NCI-H1092 (cell line): ENCODE results near the gene KIZ.
"Not testable (repeated sequence)": the region's sequence is repeated elsewhere in the genome, so short reads cannot be mapped to it uniquely, and the experiment has no call there.

Source experiments
- DNase-seq: peaks from one replicate; lab custom pipeline; 2025; lab: John Stamatoyannopoulos, UW

The KIZ gene

DNA sequence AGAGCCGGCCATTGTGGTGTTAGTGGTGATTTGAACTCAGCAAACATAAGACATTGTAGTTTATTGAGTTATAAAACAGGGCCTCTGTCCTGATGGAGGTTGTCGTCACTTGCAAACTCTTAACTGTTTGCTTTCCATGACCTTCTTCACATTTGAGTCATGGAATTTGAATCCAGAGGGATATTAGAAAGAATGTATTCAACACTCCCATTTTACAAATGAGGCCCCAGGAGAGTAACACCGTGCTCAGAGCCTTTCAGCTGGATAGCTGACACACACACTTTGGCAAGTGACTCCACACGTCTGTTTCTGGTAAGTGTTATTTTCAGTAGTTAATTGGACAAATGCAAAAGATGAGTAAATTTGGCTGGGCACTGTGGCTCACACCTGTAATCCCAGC, 104.8 kb downstream of the KIZ start:
- no peak for DNase-seq

DNA sequence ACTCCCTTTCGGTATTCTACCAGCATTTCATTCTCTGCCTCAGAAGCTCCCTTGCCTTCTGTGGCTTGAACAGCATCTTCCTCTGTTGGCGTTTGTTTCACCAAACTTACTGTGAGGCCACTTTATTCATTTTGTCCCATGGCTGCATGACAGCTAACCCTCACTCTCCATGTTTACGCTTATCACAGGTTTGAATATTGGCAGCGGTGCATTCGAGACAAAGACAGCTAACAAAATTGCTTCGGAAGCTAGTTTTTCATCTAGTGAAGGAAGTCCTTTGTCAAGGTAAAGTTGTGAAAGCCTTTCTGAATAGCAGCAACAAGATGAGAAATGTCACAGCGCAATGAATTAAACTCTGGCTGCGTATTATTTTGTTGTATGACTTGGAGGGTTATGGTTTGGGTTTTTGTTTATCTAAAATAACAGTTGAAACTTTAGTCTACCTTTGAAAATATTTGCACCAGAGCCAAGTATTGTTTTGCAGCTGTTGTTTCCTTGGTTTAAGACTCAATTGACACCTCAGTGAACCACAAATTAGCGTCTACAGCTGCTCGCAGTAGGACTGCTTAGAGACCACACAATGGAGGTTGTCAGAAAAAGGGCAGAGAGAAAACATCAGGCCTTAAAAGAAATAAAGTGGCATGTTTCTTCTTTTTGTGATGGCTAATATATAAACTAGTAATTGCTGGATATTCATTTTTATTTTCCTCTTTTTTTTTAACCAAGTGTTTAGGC, 106.8 kb downstream of the KIZ start:
- no peak for DNase-seq

DNA sequence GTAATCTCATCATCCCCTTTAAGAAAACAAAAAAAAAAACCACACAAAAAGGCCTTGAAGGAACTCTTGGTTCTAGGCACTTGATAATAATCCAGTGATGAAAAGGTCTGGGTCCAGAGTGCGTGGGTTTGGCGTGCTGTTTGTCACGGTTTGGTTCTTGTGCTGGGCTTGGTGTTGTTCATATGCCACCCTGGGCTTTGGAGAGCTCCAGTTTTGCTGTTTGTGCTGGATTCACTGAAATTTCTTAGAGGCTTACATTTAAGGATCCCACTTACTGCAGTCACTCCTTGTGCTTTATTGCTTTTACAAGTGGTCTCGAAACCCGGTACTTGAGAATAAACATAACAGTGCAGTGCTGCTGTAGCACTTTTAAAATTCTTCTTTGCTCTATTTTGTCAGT, 108.4 kb downstream of the KIZ start:
- DNase-seq = no peak

DNA sequence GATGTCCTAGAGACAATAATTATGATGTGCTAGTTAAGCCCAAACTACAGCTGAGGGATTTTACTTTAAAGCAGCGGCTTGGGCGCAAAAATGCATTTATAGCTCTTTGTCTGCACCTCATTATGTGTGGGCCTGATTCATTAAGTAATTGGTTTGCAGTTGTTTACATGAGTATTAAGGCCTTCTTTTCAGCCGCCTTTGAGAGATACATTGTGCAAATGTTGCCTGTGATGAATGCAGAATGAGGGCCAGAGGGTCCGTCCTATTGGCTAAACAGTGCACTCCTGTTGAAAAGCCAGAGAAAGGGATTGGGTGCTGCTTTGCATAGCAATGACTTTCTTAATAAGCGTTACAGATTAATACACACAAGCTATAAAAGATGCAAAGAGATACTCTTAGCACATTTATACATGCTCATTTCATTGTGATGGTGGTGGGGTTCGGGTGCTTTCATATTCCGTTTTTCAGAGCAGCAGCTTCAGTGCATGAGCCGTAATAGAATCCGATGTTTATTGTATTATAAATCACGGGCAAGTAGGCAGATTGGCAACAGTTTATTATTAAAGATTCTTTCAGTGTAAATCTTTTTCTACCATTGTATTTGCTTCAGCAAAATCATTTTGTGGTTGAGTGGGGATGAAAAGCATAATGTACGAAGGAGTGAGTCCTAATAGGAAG, 109.1 kb downstream of the KIZ start:
- DNase-seq = no peak

DNA sequence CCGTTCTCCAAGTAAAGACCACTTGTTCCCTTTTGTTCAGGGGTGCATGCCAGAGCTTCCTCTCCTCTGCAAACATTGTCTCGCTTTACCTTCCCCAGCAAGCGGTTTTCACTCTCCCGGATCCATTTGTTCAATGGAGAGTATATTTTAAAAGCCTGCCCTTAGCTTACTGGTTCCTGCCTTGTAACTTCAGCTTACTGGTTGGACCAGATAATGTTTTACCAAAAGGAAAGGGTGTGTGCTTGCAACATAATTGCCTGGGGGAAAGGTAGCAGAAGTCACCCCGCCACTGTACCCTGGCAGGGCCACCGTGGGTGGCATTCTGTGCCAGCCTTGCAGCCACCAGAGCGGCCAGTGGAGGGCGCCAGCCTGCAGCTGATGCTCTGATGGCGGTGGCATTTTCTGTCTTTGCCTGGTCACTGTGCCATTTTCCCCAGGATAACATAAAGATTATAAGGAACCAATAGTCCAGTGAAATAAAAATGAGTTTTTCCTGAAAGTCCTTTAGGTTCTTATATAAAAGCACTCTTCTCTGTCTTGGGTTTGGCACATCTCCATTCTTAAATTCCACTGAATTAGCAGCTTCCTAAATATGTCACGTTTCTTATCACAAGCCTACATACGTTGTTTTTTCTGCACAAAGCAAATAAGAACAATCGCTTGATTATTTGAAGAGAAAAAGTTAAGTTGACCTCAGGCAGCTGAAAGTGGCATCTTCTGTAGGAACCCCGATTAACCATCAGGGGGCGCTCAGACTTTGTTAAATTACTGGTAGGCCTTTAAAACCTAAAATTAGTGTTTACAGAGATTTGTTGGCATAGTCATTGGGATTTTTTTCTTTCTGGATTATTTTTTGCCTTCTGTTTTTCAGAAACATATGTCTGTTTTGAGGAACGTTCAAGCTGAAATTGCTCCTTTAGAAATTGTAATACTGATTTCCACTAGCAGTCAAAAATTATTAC, 109.9 kb downstream of the KIZ start:
- DNase-seq = peak; percentile 65

DNA sequence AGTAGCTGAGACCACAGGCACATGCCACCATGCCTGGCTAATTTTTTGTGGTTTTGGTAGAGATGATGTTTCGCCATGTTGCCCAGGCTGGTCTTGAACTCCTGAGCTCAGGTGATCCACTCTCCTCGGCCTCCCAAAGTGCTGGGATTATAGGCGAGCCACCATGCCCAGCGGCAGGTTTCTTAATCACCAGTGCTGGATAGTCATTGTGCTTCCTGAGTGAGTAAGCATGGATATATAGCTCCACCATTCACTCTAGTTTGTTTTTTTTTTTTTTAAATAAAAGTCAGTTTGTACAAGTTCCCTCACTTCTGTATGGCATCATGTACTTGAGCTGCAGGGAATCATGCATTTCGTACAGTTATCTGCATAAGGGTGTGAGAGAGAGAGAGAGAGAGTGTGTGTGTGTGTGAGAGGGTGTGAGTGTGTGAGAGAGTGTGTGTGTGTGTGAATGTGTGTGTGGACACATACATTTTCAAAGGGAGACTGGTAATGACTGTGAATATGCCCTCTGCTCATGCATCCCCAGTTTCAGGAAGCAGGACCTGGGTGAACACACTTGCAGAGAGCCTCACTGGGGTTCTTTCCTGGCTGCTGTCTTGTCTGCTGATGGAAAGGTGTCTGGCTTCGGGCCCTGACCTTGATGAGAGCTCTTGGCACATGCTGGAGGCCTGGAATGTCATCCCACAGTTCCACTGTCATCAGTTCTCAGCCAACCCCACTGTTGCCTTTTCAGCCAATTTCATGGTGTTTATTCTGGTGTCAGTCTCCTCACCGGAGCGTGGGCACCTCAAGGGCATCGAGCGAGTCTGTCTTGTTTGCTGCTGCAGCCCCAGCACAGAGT, 112.3 kb downstream of the KIZ start:
- DNase-seq = no peak

DNA sequence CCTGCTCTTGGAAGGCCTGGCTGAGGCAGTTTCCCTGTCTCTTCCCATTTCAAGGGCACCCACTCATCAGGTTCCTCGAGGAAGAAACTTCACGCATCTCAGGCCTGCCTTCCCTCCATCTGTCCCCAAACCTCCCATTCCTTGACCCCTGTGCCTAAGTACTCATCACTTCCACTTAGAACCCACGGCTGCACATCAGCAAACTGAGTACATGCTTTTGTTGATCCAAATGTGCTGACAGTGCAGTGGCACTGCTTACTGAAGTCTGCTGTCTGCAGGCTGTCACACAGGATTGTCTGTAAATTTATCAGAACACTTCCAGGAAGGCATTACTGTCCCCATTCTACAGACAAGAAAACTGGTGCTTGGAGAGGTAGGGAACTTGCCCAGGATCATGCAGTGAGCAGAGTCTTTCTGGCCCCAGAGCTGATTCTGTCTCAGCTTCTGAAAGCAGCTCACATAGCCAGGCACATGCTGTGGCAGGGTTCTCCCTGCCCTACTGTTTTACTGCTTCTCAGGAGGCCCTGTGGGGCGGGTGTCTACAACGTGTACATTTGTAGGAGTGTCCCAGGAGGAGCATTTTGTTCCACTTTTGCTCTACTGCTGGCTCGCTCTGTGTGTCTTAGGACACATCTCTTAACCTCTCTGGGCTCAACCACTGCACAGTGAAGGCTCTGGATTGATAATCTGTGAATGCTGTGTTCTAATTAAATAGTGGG, 113.1 kb downstream of the KIZ start:
- no peak for DNase-seq

DNA sequence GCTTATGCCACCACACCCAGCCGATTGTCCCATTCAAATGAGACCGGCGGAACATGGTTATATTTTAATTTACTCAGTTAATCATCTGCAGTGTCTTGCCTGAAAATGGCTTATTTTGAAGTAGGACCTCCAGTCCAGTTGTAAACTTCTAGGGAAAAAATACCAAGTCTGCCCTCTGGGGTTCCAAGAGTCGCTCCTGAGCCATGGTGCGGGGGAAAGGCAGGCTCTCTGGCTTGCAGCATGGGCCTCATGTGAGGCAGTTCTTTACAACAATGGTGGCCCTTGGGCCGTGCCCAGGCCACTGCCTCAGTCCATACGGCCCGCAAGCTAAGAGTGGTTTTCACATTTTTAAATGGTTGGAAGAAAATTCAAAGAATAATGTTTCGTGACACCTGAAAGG, 114.5 kb downstream of the KIZ start:
- DNase-seq = no peak

DNA sequence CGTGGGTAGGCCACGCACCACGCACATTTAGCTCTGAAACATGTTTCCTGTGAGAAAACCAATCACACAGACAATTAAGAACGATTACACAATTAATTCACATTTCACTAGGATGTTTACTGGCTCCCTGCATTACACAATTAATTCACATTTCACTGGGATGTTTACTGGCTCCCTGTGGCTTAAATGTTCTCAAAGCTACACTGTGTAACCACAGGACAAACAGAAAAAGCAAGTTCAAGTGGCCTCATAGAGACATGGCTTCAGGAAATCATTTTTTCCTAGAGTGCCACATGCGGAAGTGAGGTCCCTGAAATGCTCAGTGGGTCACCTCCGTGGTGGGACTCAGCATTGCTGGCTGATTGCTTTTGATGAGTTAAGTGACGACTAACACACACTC, 115.5 kb downstream of the KIZ start:
- no peak for DNase-seq

DNA sequence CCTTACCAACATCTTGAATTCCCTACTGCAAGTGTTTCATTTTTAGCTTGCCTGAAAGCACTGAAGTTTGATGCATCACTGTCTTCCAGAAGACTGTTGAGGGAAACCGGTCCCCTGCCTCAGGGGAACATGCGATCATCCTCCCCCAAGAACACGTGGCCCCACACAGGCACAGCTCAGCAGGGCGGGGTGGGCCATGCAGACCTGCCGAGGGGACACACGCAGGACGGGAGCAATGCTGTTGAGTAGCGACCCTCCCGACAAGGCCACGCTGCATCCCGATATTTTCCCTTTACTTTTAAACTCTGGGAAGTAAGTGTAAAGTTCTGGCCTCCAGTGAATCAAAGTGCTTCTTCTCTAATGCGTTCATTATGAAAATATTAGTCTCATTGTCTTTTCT, 117.9 kb downstream of the KIZ start:
- no peak for DNase-seq

DNA sequence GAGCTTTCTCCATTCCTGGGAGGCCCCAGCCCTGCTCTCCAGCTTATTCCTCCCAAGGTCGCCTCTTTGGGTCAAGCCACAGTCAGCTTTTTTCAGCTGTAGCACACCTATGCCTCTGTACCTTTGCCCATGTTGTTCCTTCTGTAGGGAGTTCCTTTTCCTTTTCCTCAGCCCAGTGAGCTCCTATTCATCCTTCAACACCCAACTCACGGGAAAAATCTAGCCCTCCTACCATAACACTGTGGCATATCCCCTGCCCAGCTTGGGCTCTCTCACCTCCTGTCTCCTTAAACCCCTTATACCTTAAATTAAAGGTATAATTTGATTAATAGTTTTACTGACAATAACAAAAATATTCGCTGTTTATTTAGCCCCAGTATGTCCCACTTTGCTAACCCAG, 118.9 kb downstream of the KIZ start:
- DNase-seq = no peak

DNA sequence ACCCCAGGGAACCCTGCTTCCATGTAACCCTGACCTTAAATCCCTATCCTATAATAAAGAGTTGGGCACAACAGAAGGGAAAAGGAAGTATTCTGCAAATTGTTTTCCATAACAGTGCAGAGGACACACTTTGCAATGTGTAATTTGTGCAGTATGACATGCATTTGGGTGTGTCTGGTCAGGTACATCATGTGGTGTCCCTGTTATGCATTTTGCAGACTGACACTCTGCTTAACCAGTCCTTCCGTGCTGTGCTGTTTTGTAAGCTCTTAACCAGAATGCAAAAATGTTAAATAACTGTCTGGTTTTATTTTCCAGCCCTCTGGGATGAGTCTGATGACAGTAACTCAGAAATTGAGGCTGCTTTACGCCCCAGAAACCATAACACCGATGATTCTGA, 120.3 kb downstream of the KIZ start:
- DNase-seq = no peak

DNA sequence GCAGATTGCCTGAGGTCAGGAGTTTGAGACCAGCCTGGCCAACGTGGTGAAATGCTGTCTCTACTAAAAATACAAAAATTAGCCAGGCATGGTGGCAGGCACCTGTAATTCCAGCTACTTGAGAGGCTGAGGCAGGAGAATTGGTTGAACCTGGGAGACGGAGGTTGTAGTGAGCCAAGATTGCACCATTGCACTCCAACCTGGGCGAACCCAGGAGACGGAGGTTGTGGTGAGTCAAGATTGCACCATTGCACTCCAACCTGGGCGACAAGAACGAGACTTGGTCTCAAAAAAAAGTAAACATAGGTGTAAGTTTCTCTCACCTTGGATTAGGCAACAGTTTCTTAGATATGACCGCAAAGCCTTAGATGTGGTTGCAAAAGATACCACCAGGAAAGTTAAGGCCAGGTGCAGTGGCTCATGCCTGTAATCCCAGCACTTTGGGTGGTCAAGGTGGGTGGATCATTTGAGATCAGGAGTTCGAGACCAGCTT, 121.8 kb downstream of the KIZ start:
- DNase-seq = not testable (repeated sequence)

DNA sequence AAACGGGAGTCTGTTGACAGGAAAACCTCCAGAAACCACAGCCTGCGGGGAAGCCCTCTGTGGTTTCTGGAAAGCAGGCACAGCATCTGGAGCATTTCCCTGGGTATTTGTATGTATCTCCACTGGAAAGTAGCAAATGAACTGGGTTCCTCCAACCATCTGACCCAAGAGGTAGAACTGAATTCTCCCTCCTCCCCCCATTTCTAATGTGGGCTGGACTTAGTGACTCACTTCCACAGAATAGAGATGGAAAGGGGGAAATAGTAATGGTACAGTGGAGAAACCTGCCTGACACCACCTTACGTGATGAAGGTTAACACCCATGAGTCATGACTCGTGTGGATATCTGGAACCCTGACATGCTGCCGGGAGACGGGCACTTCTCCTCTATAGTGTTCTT, 125.4 kb downstream of the KIZ start:
- no peak for DNase-seq

DNA sequence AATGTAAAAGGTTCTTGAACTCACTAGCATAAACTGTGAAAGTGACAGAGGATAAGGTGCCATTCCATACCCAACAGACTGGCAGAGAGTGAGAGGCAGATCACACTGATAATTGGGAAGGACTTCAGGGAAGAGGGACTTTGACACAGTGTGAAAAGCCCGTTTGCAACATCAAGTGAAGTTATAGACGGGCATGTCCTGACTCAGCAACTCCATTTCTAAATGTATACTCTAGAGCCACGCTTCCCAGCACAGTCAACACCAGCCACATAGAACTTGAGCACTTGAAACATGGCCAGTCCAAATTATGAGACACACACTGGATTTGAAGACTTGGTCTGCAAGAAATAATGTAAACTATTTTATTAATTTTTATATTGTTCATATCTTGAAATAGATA, 131.3 kb downstream of the KIZ start:
- no peak for DNase-seq

DNA sequence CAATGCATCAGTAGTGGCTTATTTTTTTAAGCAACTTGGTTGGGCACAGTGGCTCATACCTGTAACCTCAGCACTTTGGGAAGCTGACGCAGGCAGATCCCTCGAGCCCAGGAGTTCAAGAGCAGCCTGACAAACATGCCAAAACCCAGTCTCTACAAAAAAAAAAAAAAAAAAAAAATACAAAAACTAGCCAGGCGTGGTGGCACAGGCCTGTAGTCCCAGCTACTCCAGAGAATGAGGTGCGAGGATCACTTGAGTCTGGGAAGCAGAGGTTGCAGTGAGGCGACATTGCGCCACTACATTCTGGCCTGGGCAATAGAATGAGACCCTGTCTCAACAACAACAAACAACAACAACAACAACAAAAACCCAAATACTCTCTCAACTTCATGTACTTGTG, 132.5 kb downstream of the KIZ start:
- no peak for DNase-seq

DNA sequence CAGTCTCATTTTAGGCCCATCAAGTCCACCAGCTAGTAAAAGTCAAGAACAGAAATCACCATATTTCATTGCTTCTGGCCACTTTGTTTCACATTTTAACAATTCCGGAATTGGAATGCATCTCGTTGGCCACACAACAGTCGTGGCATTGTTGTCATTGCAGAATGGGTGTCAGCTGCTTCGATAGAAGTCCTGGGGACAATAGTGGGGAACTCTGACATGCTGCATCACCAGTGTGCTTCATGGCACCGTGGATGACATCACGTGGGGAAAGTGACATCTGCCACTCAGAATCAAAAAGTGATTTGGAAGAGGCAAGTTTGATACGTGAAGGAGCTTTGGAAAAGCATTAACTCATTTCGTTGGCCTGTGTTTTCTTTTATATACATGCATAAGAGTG, 133.5 kb downstream of the KIZ start:
- DNase-seq = no peak

DNA sequence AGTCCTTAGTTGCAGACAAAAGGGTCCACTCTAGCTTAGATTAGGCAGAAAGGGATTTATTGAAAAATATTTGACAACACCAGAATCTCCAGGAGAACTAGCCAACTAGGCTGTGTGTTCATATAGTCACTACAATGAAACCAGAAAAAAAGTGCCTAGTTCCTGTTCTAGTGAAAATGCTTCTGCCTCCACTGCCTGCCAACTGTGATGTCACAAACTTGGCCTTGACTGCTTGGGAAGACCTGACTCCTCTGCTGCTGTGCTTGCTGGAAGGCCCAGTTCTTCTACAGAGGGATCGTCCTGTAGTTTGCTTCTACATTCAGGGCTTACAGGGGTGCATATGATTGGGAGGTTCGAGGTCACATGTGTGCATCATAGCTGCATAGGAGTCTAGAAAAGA, 136.9 kb downstream of the KIZ start:
- DNase-seq = no peak

DNA sequence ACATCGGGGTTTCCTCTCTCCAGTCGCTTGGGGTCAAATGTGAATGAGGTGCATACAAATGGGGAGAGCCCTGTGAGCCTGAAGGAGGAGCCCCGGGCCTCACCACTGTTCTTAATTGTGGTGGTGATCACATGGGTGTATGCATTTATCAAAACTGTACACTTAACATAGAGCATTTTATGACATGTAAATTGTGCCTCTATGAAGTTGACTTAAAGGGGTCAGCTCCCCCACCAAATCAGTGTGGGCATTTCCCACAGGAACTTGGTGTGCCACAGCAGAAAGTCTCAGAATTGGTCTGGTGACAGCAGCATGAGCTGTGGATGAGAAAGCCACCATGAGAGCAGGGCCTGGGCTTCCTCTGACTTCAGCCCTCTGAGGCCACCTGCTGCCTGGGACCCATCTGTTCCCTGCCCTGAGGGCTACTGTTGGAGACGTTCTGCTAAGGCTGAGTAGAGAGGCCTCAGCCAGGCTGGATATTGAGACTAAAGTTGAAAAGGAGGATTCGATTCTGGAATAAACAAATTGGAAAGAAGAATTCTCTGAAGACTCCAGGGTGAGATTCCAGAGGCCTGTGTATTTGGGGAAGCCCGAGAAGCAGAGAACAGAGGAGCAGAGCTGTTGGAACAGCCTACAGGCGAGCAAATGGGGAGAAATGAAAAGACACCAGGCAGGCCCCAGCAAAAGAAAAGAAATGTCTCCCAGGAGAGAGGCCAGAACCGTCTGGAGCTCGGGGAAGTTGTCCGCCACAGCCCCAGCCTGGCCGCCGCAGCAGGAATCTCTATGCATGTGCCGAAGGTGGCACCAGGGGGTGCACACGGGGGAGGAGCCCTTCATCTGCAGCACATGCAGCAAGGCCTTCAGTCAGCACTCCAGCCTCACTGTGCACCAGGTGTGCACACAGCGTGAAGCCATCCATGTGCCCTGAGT, 139.6 kb downstream of the KIZ start:
- no peak for DNase-seq

DNA sequence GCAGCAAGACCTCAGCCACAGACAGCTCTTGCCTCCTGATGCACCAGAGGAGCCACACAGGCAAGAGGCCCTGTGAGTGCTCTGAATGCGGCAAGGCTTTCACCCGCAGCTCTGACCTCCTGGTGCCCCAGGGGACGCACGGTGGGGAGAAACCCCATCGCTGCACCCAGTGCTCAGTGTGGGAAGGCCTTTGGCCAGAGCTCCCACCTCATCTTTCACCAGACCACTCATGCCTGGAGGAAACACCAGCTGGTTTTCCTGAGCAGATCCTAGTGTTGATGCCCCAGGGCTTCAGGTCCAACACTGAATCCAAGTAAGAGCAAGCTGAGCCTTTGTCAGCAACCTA, 140.3 kb downstream of the KIZ start:
- no peak for DNase-seq
